Activated CD4-positive, alpha-beta T cell treated with anti-CD3 and anti-CD28 coated beads, Interleukin-2, amount 50 U/mL, for 1 hour (primary cell): Measurements from ENCODE around the gene ZNF844.
"Not testable (repeated sequence)": the region's sequence is repeated elsewhere in the genome, so short reads cannot be mapped to it uniquely, and the experiment has no call there.

Source experiments
- DNase-seq: peaks from one replicate; pipeline ENCODE4 v3.0.0-alpha.2; 2020

ZNF844 gene

DNA sequence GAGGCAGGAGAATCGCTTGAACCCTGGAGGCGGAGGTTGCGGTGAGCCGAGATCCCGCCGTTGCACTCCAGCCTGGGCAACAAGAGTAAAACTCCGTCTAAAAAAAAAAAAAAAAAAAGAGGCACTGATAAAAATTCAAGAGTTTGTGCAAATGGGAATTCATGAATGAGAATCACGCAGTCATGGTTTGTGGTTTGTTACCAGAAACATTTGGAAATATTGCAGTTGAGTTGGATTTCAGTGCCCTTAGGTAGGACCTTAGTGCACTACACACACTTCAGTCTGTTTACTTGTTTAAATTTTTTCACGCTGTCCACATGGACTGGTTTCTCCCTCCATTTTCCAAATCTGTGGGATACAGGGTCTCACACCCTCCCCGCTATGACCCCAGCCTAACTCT is 28.4 kb downstream of the ZNF844 start:
- DNase-seq, result no peak

GRCh38 chr19:12093777-12094176 is 29.2 kb downstream of the ZNF844 start:
- DNase-seq, result no peak

GRCh38 chr19:12095111-12095790 is 30.7 kb downstream of the ZNF844 start:
- no peak for DNase-seq

DNA sequence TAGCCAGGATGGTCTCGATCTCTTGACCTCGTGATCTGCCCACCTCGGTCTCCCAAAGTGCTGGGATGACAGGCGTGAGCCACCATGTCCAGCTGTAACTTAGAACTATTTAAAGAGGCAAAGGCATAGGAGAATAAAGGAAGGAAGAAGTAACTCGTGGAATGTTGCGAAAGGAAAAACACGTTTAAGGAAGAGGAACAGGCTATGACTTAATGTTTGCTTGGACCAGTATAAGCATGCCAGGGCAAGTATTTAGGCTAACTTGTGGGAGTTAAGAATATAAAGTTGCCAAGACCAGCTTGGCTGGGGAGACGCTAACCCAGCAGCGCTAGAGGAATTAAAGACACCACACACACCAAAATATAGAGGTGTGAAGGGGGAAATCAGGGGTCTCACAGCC is 33.5 kb downstream of the ZNF844 start:
- DNase-seq, result no peak

GRCh38 chr19:12103909-12104308 is 39.4 kb downstream of the ZNF844 start:
- not testable (repeated sequence) for DNase-seq

DNA sequence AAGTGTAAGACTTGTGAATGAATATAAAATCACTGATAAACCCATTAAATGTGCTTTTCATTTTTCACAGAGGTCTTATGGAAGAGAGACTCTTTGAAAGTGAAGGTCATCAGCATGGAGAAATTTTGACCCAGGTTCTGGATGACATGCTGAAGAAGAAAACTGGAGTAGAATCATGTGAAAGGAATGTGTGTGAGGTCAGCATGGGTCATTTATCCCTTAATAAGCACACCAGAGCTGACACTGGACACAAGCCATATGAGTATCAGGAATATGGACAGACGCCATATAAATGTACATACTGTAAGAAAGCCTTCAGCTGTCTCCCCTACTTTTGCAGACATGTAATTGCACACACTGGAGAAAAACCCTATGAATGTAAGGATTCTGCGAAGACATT is 46.6 kb downstream of the ZNF844 start:
- DNase-seq, result no peak

DNA sequence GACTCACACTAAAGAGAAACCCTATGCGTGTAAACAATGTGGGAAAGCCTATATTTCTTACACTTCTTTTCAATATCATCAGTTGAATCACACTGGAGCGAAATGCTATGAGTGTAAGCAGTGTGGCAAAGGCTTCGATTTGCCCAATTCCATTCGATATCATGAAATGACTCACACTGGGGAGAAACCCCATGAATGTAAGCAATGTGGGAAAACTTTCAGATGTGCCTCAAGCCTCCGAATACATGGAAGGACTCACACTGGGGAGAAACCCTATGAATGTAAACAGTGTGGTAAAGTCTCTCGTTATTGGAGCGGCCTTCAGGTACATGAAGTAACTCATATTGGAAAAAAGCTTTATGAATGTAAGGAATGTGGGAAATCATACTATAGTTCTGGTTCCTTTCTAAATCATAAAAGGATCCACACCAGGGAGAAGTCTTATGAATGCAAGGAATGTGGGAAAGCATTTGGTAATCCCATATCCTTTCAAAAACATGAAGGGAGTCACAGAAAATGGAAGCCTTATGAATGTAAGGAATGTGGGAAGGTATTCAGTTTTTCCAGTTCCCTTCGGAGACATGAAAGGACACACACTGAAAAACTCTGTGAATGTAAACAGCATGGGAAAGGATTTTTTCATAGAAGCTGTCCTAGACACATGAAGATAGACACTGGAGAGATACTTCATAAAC is 47.6 kb downstream of the ZNF844 start:
- DNase-seq, result no peak

DNA sequence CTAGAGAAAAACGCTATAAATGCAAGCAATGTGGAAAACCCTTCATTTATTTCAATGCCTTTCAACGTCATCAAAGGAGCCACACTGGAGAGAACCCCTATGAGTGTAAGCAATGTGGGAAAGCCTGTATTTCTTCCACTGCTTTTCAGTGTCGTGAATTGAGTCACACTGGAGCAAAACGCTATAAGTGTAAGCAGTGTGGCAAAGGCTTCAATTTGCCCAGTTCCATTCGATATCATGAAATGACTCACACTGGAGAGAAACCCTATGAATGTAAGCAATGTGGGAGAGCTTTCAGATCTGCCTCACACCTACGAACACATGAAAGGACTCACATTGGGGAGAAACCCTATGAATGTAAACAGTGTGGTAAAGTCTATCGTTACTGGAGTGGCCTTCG is 48.2 kb downstream of the ZNF844 start:
- DNase-seq, result no peak

DNA sequence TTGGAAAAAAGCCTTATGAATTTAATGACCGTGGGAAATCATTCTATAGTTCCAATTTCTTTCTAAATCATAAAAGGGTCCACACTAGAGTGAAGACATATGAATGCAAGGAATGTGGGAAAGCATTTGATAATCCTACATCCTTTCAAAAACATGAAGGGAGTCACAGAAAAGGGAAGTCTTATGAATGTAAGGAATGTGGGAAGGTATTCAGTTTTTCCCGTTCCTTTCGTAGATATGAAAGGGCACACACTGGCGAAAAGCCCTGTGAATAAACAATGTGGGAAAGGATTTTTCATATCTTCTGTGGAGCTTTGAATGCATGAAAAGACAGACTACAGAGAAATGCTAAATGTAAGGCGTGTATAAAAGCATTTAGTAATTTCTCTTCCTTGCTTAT is 48.6 kb downstream of the ZNF844 start:
- DNase-seq, result no peak

DNA sequence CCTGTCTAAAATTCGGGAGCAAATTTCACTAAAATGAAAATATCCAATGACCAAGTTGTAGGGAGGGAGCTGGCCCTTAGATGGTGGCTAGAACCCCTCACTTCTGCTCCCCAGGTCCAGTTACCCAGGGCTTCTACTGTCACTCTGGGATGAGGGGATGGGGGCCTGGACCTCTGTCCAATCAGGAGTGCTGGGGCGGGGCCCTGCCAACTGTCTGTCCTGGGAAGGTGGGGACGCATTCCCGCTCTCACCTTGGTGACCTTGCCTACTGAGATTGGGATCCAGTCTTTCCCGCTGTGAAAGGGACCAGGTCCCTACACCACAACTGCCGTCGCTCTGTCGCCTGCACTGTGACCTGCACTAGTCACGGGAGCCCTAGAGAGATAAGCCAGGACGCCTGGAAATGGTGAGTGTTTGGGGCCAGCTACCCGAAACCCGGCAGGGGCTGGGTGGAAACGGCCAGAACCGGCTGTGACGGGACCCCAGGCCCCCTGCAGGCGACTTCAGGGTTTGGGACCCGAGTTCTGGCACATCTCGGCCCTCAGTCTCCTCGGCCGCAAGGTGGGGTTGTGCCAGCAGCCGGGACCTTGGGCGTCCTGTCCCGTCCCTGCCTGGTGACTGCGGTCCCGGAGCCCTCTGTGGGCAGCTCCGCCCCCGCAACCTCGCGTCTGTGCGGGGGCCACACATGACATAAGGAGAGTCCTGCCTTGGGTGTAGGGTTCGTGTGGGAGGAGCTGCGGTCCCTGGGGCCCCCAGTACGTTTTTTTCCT is 52.9 kb downstream of the ZNF844 start:
- no peak for DNase-seq

- no peak for DNase-seq
Observed at GRCh38 chr19:12126707-12127106, 62.2 kb downstream of the ZNF844 start.
